Gastroesophageal sphincter (tissue), 3 donors: ENCODE measurements around the gene MET.
A peak's percentile ranks its signal among the peaks of the same experiment; 100 is the strongest.

Experiments used
- POLR2AphosphoS5 ChIP-seq: sonication (generic); formaldehyde crosslinking; IDR thresholded peaks from one replicate; pipeline ENCODE4 v1.6.1; 2017; ENCODE audit warnings: antibody characterized with exemption
- TF ChIP-seq, protein P1 (sequence below), 4 experiments: fragments of 200-600 bp in 2 of 4; fragments of 450-650 bp in 2 of 4; sonication (generic) in 1 of 4; IDR thresholded peaks; one replicate each; pipeline ENCODE4 v1.5.1; 2017 to 2019; ENCODE audit warnings: antibody characterized with exemption in 4 of 4, mild to moderate bottlenecking in 2 of 4, moderate library complexity in 2 of 4

- TF ChIP-seq, protein P1, sequence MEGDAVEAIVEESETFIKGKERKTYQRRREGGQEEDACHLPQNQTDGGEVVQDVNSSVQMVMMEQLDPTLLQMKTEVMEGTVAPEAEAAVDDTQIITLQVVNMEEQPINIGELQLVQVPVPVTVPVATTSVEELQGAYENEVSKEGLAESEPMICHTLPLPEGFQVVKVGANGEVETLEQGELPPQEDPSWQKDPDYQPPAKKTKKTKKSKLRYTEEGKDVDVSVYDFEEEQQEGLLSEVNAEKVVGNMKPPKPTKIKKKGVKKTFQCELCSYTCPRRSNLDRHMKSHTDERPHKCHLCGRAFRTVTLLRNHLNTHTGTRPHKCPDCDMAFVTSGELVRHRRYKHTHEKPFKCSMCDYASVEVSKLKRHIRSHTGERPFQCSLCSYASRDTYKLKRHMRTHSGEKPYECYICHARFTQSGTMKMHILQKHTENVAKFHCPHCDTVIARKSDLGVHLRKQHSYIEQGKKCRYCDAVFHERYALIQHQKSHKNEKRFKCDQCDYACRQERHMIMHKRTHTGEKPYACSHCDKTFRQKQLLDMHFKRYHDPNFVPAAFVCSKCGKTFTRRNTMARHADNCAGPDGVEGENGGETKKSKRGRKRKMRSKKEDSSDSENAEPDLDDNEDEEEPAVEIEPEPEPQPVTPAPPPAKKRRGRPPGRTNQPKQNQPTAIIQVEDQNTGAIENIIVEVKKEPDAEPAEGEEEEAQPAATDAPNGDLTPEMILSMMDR (IDR thresholded peaks at IDR 0.05) = no peak
- TF ChIP-seq POLR2AphosphoS5 = peak; percentile 20
Observed at GRCh38 chr7:116706668-116707126, 34.7 kb downstream of the MET start.
